GM18861 (cell line): ENCODE results near the gene CCNJL.
"Not testable (repeated sequence)": the region's sequence is repeated elsewhere in the genome, so short reads cannot be mapped to it uniquely, and the experiment has no call there.

Experiments used
- ATAC-seq: cut with Tn5 transposase; IDR thresholded peaks from one replicate; pipeline ENCODE4 v1.9.1; 2021; ENCODE audit not compliant: unreplicated experiment

Gene CCNJL

GRCh38 chr5:160263326-160263855, 49.0 kb downstream of the CCNJL start:
- no peak for ATAC-seq

DNA sequence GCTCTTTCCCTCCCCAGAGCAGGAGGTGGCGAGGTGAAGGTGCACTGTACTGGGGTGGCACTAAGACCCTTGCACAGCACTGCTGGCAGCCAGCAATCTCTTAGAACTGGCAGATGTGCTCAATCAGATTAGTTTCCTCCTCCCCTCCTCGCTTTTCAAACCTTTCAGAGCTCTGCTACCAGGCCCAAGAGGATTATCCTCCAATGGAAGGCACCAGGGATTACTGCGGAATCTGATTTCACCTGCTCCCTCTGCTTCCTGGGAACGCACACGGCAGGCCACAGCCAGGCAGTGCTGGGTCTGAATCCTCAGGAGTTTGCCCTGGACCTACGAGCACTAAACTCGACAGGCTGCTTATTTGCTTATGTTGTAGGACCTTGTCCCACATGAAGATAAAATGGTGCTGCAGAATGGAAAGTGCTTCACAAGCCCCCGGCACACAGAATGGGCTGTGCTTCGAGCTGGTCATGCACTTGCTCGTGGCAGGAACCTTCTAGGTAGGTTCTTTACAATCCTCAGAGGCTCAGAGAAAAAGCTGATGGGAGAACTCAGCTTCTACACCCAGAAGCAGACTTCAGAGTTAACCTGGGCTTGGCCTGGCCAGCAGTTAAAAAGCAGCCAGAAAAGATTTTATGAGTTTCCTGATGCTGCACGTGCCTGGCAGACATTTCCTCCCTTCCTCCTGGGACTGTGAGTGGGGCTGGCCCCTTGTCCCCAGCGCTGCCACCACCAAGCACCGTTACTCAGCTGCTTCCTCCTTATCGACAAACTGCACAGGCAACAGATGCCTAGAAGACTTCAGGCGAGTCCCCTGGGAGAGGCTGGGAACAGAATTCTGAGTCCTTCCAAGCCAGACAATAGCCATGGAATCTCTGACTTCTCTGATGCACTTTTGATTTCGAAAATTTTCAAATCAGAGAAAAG, 50.0 kb downstream of the CCNJL start:
- no peak for ATAC-seq

DNA sequence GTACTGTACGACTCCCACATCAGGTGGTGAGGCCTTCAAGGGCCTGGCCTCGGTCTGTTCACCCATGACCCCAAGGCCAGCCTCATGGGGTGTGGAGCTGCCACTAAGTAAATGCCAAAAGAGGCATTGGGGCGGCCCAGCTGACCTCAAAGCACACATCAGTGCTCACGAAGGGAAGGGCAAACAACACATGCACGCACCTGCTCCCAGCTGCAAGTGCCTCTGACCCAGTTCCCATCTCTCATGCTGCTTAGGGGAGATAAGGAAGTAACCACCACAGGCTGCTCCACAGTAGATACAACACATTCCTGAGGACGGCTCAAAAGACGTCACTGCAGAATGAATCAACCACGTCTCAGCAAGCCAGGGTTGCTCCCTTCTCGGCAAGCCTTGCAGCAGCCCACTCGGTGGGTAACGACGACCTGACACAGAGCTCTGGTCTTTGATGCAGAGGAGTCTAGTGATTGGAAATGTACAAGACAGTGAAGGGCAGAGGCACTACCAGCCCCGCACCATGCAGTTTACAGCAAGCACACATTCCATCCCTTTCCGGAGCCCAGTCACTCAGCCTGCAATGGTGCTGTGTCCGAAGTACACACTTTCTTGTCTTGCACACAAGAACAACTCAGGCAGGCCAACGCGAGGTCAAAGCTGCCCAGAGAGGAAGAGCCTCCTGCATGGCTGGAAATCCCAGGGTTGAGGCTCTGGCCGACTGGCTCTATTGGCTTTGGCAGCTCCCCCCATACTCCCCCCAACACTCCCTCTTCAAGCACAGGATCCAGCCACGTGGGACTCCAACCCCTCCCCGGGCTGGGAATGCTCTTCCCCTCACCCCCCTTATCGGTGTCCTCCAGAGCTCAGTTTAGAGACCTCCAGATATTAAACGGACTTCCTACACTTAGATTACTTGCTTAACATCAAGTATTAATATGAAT, 51.2 kb downstream of the CCNJL start:
- ATAC-seq: no peak

DNA sequence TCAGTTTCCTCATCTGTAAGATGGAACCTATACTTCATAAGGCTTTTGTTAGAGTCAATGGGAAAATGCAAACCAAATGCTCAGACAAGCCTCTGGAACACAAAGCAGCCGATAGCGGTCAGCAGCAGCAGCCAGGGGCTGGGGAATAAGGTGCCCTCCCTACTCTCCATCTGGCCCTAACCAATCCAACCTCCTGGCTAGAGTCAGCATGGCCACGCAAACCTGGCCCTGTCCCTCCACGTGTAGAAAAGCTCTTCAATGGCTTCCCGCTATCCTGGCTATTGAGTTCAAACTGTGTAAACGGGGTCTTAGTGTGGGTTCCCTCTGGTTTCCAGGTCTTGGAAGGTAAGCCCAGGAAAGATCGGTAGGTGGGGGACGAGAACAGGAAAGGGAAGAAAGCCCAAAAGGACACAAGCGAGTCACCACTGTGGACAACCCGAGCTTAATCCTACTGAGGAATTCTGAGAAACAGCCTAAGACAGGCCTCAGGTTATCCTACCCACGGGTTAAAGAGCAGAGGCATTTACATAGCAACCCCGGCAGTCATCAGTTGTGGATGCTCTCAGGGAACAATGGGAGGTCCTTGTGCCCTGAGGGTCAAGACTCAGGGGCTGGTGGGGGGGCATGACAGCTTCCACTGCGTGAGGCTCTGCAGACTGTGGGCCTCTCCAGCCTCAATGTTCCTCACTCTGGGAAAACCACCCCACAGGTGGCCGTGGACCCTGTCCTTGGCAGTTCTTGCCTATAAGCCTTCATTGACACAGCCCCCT, 52.2 kb downstream of the CCNJL start:
- ATAC-seq: no peak

DNA sequence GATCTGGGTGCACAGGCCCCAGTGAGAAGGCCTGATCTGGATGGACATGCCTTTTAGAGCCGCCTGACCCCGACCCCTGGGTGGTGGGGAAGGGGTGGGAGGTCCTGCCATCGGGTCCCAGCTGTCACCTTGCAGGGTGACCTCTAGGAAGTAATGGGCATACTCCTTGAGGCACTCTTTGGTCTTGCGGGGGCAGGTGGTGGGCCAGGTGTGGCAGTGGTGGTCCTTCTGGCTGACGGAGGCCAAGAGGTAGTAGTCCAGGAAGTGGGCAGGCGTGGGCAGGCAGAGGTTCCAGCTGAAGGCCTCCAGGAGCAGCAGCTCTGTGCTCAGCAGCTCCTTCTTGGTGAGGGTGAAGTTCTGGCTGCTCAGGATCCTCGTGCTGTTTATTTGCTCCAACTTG, 53.0 kb downstream of the CCNJL start:
- no peak for ATAC-seq

DNA sequence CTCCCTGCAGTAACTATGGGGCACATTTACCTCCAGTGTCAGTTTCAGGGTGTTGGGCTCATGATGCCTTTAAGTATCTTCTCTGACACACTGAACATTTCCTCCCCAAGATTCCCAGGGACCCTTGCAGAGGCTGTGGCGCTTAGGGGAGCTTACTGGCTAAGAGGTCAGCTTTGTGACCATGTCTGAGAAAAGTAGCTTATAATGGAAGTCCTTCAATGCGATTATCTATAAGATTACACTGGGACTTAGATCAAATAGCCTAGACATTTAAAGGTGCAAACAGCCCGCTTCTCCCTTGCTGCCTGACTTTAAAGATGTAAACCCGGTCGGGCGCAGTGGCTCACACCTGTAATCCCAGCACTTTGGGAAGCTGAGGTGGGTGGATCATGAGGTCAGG, 57.7 kb downstream of the CCNJL start:
- no peak for ATAC-seq

DNA sequence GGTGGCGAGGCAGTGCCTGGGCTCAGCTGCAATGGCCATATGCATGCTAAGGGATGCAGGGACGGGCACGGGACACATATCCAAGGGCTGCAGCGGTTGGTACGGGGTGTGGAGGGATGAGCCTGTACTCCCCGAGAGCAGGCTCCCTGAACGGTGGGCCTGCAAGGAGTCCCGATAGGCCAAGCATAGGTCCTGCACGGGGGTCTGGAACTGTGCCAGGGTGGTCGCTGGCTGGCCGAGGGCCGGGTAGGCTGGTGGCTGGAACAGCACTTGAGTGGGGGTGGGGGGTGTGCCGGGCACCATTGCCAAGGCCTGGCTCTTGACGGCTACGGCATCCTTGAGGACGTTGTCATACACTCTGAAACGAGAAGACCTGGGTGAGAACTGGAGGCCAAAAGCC, 58.9 kb downstream of the CCNJL start:
- ATAC-seq: no peak

GRCh38 chr5:160252916-160253315, 59.4 kb downstream of the CCNJL start:
- no peak for ATAC-seq

GRCh38 chr5:160251406-160252155, 60.8 kb downstream of the CCNJL start:
- no peak for ATAC-seq

DNA sequence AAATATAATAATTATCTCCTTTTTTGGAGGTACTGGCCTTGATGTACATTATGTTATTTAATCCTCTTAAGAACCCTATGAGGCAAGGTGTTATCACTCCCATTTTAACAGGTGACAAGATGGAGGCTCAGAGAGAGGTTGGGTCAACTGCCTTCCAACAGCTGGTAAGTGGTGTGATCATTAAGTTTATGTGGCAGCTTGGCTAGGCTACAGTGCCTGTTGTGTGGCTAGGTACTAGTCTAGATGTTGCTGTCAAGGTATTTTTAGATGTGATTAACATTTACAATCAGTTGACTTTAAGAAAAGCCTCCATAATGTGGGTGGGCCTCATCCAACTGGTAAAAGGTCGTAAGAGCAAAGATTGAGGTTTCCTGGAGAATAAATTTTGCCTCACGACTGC, 61.5 kb downstream of the CCNJL start:
- ATAC-seq: no peak

DNA sequence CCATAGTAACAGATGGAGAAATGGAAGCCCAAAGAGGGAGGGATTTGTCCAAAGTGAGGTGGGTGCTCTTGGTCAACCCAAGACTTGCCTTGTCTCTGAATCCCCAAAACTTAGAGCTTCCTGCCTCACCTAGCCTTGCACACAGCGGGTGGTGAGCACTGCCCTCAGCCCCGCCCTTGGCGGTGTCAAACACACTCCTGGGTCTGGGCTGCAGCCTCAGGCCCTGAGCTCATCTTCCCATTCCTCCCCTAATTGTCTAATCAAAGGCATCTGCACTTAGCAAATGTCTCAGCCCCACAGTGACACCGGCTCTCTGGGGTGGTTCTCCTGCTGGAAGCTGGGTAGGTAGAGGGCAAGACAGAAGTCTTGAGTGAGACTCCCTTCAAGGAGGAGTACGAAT, 62.1 kb downstream of the CCNJL start:
- no peak for ATAC-seq

GRCh38 chr5:160249570-160249969, 62.8 kb downstream of the CCNJL start:
- ATAC-seq: not testable (repeated sequence)

GRCh38 chr5:160245506-160246086, 66.8 kb downstream of the CCNJL start:
- ATAC-seq: no peak

DNA sequence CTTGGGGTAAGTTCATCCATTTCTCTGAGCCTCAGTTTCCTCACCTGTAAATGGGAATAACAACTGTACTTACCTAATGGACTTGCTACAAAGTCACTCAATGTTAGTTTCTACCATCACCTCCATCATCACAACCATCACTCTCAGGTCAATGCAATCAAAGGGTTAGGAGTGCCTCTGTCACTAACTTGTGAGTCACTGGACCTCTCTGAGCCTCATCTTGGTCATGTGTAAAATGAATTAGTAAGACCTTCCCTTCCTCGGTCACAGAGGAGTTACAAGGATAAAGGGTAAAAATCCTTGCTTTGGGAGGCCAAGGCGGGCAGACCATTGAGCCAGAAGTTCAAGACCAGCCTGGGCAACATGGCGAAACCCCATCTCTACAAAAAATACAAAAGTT, 70.2 kb downstream of the CCNJL start:
- no peak for ATAC-seq

DNA sequence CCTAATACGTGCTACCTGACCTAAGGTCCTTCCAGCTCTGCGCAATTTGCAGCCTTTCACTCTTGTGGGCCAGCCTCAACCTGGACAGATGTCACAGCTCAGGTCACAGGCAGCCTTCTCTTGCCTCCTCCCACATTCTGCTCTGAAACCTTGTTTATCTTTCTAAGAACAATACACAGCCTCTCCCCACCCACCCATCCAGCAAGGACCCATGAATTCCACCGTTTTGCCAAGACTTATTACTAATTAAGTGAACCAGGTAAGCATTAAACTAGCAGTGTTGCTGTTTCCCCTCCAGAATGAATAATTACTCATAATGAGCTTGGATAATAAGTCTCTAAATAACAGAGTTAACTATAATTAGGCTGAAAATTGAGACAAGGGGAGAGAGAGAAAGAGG, 72.0 kb downstream of the CCNJL start:
- ATAC-seq: no peak

- no peak for ATAC-seq
These were observed 74.7 kb downstream of the CCNJL start for GRCh38 chr5:160237571-160238093.

GRCh38 chr5:160235731-160236130, 76.6 kb downstream of the CCNJL start:
- no peak for ATAC-seq

GRCh38 chr5:160233215-160233614, 79.1 kb downstream of the CCNJL start:
- no peak for ATAC-seq

- ATAC-seq: no peak
These were observed 80.5 kb downstream of the CCNJL start for GRCh38 chr5:160231783-160232342.
